ENCODE results near the gene SMTNL1. TPM values are rescaled to one million over a fixed set of nuclear protein-coding genes. Genes with fewer than 3 reads are reported as not detected.

Gene SMTNL1
- total and polyA plus RNA-seq, 4 donors: not detected

DNA sequence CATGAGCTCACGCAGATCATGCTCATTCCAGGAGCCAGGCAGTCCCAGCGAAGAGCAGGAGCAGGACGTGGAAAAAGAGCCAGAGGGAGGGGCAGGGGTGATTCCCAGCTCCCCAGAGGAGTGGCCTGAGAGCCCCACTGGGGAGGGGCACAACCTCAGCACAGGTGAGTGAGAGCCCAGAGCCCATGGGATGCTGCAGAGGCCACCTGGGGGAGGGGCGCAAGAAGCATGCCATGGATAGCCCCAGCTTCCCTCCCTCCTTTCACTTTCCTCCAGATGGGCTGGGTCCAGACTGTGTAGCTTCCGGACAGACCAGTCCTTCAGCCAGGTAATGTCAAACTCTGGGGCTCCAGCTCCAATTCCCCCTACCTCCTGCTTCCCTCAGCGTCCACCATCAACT, 6.2 kb downstream of the SMTNL1 start:
- Histone ChIP-seq H3K9me3 (ENCODE audit: control insufficient read depth in 4 of 4, low read length in 3 of 4) (no peaks in the 10 kb centered on the region), H3K9ac (ENCODE audit: low read depth in 1 of 2, low read length in 2 of 2) (no peak overlapping the region), H3K4me3 (ENCODE audit: low read depth in 1 of 3, low read length in 3 of 3) (no peak overlapping the region), H3K27me3 (ENCODE audit: control insufficient read depth in 4 of 4, insufficient read depth in 4 of 4, low read length in 3 of 4) (no peaks in the 10 kb centered on the region), H3K27ac (ENCODE audit: low read depth in 1 of 2, low read length in 2 of 2) (no peak overlapping the region), H3K36me3 (ENCODE audit: control insufficient read depth in 4 of 4, insufficient read depth in 3 of 4, low read depth in 1 of 4, low read length in 3 of 4) (peaks cover 0 to 4% (median 1%) of the 10 kb centered on the region in 4 donors), H3K4me1 (ENCODE audit: control insufficient read depth in 4 of 4, insufficient read depth in 4 of 4, low read length in 3 of 4) (no peaks in the 10 kb centered on the region)
- WGBS: 82% methylated on average over 6 of the region's 6 CpGs
- TF ChIP-seq EGR1 (IDR thresholded peaks at IDR 0.05; ENCODE audit: low read depth in 2 of 2) (no peak), NR2F2 (IDR thresholded peaks at IDR 0.05) (no peak), FOXA1 (IDR thresholded peaks at IDR 0.05) (no peak), FOXA2 (IDR thresholded peaks at IDR 0.05) (no peak), MAX (IDR thresholded peaks at IDR 0.05) (no peak), JUND (IDR thresholded peaks at IDR 0.05) (no peak), HNF4A (conservative IDR thresholded peaks at IDR 0.05) (no peak), YY1 (IDR thresholded peaks at IDR 0.05) (no peak), SP1 (IDR thresholded peaks at IDR 0.05) (no peak), ATF3 (IDR thresholded peaks at IDR 0.05) (no peak), GABPA (IDR thresholded peaks at IDR 0.05 in 1 of 2, conservative IDR thresholded peaks at IDR 0.05 in 1 of 2) (no peak), RXRA (IDR thresholded peaks at IDR 0.05) (no peak), RAD21 (IDR thresholded peaks at IDR 0.05) (no peak), TAF1 (conservative IDR thresholded peaks at IDR 0.05) (no peak), HNF4G (IDR thresholded peaks at IDR 0.05) (no peak), REST (IDR thresholded peaks at IDR 0.05) (no peak)
- TF ChIP-seq, protein P1, sequence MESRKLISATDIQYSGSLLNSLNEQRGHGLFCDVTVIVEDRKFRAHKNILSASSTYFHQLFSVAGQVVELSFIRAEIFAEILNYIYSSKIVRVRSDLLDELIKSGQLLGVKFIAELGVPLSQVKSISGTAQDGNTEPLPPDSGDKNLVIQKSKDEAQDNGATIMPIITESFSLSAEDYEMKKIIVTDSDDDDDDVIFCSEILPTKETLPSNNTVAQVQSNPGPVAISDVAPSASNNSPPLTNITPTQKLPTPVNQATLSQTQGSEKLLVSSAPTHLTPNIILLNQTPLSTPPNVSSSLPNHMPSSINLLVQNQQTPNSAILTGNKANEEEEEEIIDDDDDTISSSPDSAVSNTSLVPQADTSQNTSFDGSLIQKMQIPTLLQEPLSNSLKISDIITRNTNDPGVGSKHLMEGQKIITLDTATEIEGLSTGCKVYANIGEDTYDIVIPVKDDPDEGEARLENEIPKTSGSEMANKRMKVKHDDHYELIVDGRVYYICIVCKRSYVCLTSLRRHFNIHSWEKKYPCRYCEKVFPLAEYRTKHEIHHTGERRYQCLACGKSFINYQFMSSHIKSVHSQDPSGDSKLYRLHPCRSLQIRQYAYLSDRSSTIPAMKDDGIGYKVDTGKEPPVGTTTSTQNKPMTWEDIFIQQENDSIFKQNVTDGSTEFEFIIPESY (IDR thresholded peaks at IDR 0.05): no peak
- TF ChIP-seq, protein P2, sequence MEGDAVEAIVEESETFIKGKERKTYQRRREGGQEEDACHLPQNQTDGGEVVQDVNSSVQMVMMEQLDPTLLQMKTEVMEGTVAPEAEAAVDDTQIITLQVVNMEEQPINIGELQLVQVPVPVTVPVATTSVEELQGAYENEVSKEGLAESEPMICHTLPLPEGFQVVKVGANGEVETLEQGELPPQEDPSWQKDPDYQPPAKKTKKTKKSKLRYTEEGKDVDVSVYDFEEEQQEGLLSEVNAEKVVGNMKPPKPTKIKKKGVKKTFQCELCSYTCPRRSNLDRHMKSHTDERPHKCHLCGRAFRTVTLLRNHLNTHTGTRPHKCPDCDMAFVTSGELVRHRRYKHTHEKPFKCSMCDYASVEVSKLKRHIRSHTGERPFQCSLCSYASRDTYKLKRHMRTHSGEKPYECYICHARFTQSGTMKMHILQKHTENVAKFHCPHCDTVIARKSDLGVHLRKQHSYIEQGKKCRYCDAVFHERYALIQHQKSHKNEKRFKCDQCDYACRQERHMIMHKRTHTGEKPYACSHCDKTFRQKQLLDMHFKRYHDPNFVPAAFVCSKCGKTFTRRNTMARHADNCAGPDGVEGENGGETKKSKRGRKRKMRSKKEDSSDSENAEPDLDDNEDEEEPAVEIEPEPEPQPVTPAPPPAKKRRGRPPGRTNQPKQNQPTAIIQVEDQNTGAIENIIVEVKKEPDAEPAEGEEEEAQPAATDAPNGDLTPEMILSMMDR (IDR thresholded peaks at IDR 0.05; ENCODE audit: low read depth, low read length, missing input control): no peak
- DNase-seq (ENCODE audit: low spot score): no peak
